HCT116 (cell line): ENCODE results near the gene CLEC4C. TPM values are rescaled to one million over a fixed set of nuclear protein-coding genes. Genes with fewer than 3 reads are reported as not detected.

Experiments used
- ATAC-seq: fragments of 200-7000 bp; cut with Tn5 transposase; 2 replicates; pipeline ENCODE4 v1.9.1; 2020; ENCODE audit warnings: mild to moderate bottlenecking, moderate library complexity
- BruUV-seq: library from RNA; stranded (reverse); fragments of 400-500 nt; replicated peaks from 2 replicates; lab custom pipeline; 2021; lab: Mats Ljungman, UMichigan
- CTCF ChIA-PET: fragments of 300-600 bp; sonication (Branson Sonifier 250); formaldehyde crosslinking; loops from one replicate; lab custom pipeline; 2021; ENCODE audit warnings: antibody characterized with exemption; lab: Charles Lee
- POLR2A ChIA-PET: fragments of 300-600, 350-600 bp; sonication (Branson Sonifier 250); formaldehyde crosslinking; loops from one replicate; lab custom pipeline; 2021; ENCODE audit warnings: antibody characterized with exemption; lab: Charles Lee
- RAD21 ChIA-PET, 2 experiments: fragments of 300-600 bp; sonication (Branson Sonifier 250); formaldehyde crosslinking; loops; one replicate each; lab custom pipeline; 2023; ENCODE audit warnings: low total read pairs in 2 of 2; ENCODE audit not compliant: uncharacterized antibody in 2 of 2, unreplicated experiment in 2 of 2, low non-redundant PET in 1 of 2; lab: Charles Lee
- DNase-seq: peaks from one replicate; pipeline ENCODE4 v3.0.0-alpha.2; 2010; ENCODE audit warnings: low read depth, low spot score
- H2AFZ ChIP-seq: fragments of 200-600 bp; shearing (Covaris generic), sonication (generic); 2 replicates; pipeline ENCODE4 v1.6.1; 2017; ENCODE audit warnings: low read depth, mixed run types, mixed read lengths, antibody characterized with exemption, low read length; ENCODE audit not compliant: poor library complexity, severe bottlenecking
- H3K27ac ChIP-seq: 2 replicates; pipeline ENCODE4 v1.5.1; 2012; ENCODE audit warnings: low read depth, low read length
- H3K27me3 ChIP-seq: fragments of 200-600 bp; sonication (generic); 2 replicates; pipeline ENCODE4 v1.6.1; 2016; ENCODE audit warnings: mixed run types, low read length, mixed read lengths; ENCODE audit not compliant: insufficient read depth
- H3K36me3 ChIP-seq, 2 experiments: fragments of 200-500 bp in 1 of 2; fragments of 200-600 bp in 1 of 2; sonication (Bioruptor generic) in 1 of 2; sonication (generic) in 1 of 2; 2 replicates each; pipeline versions ENCODE4 v1.5.1 to v1.6.1; 2014 to 2016; ENCODE audit warnings: low read length in 2 of 2, inconsistent platforms in 1 of 2, mixed read lengths in 1 of 2, mixed run types in 1 of 2; ENCODE audit not compliant: insufficient read depth in 2 of 2, control insufficient read depth in 1 of 2
- H3K4me1 ChIP-seq, 2 experiments: fragments of 200-600 bp in 1 of 2; sonication (generic) in 1 of 2; 2 replicates each; pipeline versions ENCODE4 v1.5.1 to v1.6.1; 2012 to 2017; ENCODE audit warnings: low read length in 2 of 2, inconsistent platforms in 1 of 2, mild to moderate bottlenecking in 1 of 2, mixed read lengths in 1 of 2, mixed run types in 1 of 2, moderate library complexity in 1 of 2; ENCODE audit not compliant: insufficient read depth in 2 of 2, control insufficient read depth in 1 of 2
- H3K4me2 ChIP-seq: fragments of 200-600 bp; sonication (generic); 2 replicates; pipeline ENCODE4 v1.6.1; 2017; ENCODE audit warnings: mixed run types, low read length, mixed read lengths
- H3K4me3 ChIP-seq, 2 experiments: fragments of 200-600 bp in 1 of 2; sonication (generic) in 1 of 2; replicated peaks in 1 of 2; 2 replicates each; pipeline ENCODE4 v1.5.1; 2011 to 2016; ENCODE audit warnings: low read length in 2 of 2, control low read depth in 1 of 2, low read depth in 1 of 2, mild to moderate bottlenecking in 1 of 2, mixed read lengths in 1 of 2, mixed run types in 1 of 2
- H3K79me2 ChIP-seq: fragments of 200-600 bp; sonication (generic); 2 replicates; pipeline ENCODE4 v1.6.1; 2017; ENCODE audit warnings: mild to moderate bottlenecking, mixed run types, low read length, moderate library complexity, mixed read lengths; ENCODE audit not compliant: insufficient read depth
- H3K9ac ChIP-seq: fragments of 200-600 bp; sonication (generic); 2 replicates; pipeline ENCODE4 v1.6.1; 2016; ENCODE audit warnings: low read length, mixed read lengths
- H3K9me2 ChIP-seq: fragments of 200-600 bp; sonication (generic), shearing (Covaris generic); 2 replicates; pipeline ENCODE4 v1.6.1; 2017; ENCODE audit warnings: mixed run types, mild to moderate bottlenecking, moderate library complexity; ENCODE audit not compliant: insufficient read depth
- H3K9me3 ChIP-seq, 2 experiments: fragments of 200-500 bp in 1 of 2; fragments of 200-600 bp in 1 of 2; sonication (Bioruptor generic) in 1 of 2; sonication (generic) in 1 of 2; 2 replicates each; pipeline ENCODE4 v1.6.1; 2014 to 2017; ENCODE audit warnings: low read length in 2 of 2, mixed read lengths in 2 of 2, inconsistent platforms in 1 of 2, low read depth in 1 of 2, mild to moderate bottlenecking in 1 of 2, mixed run types in 1 of 2, moderate library complexity in 1 of 2; ENCODE audit not compliant: control insufficient read depth in 1 of 2, insufficient read depth in 1 of 2
- H4K20me1 ChIP-seq: fragments of 200-600 bp; sonication (generic), shearing (Covaris generic); 2 replicates; pipeline ENCODE4 v1.6.1; 2017; ENCODE audit warnings: mixed run types, mild to moderate bottlenecking, moderate library complexity; ENCODE audit not compliant: insufficient read depth
- CBX3 ChIP-seq: IDR thresholded peaks from 2 replicates; pipeline ENCODE4 v1.6.1; 2012; ENCODE audit warnings: low read depth
- CEBPB ChIP-seq: IDR thresholded peaks from 2 replicates; pipeline ENCODE4 v1.6.1; 2012; ENCODE audit warnings: low read depth
- CTCF ChIP-seq, 3 experiments: fragments of 200-600 bp in 1 of 3; sonication (generic) in 1 of 3; IDR thresholded peaks in 2 of 3; conservative IDR thresholded peaks in 1 of 3; 2 replicates each; pipeline ENCODE4 v1.5.1; 2012 to 2017; ENCODE audit warnings: low read depth in 2 of 3, low read length in 2 of 3, antibody characterized with exemption in 1 of 3, borderline replicate concordance in 1 of 3, control low read depth in 1 of 3, mild to moderate bottlenecking in 1 of 3, mixed read lengths in 1 of 3, mixed run types in 1 of 3, moderate library complexity in 1 of 3; ENCODE audit not compliant: insufficient read depth in 1 of 3
- EGR1 ChIP-seq: IDR thresholded peaks from 2 replicates; pipeline ENCODE4 v1.6.1; 2012; ENCODE audit warnings: low read depth
- JUND ChIP-seq: IDR thresholded peaks from 2 replicates; pipeline ENCODE4 v1.6.1; 2012
- RAD21 ChIP-seq: IDR thresholded peaks from 2 replicates; pipeline ENCODE4 v1.6.1; 2012; ENCODE audit warnings: low read depth, mild to moderate bottlenecking
- TCF7L2 ChIP-seq: IDR thresholded peaks from 2 replicates; pipeline ENCODE4 v1.7.0; 2011; ENCODE audit warnings: borderline replicate concordance, inconsistent platforms; ENCODE audit not compliant: insufficient read depth, insufficient read length; ENCODE audit errors: extremely low read depth
- ZFX ChIP-seq: fragments of 450-650 bp; IDR thresholded peaks from 2 replicates; pipeline ENCODE4 v1.6.1; 2017
- ZNF274 ChIP-seq: fragments of 200-500 bp; sonication (Bioruptor generic); IDR thresholded peaks from 2 replicates; pipeline ENCODE4 v1.6.1; 2014; ENCODE audit warnings: mild to moderate bottlenecking, low read depth, low read length, inconsistent platforms
- intact Hi-C: fragments of 100-400 bp; cut with micrococcal nuclease; formaldehyde crosslinking; loops from 2 replicates; pipeline ENCODE4 v1.10.0; 2022
- total RNA-seq: library from RNA; stranded (reverse); gene quantifications from one replicate; pipeline ENCODE4 v1.2.1, GENCODE V29; 2021; ENCODE audit not compliant: unreplicated experiment

The CLEC4C gene
- total RNA-seq, 1 experiment from 2014 or later: not detected

DNA sequence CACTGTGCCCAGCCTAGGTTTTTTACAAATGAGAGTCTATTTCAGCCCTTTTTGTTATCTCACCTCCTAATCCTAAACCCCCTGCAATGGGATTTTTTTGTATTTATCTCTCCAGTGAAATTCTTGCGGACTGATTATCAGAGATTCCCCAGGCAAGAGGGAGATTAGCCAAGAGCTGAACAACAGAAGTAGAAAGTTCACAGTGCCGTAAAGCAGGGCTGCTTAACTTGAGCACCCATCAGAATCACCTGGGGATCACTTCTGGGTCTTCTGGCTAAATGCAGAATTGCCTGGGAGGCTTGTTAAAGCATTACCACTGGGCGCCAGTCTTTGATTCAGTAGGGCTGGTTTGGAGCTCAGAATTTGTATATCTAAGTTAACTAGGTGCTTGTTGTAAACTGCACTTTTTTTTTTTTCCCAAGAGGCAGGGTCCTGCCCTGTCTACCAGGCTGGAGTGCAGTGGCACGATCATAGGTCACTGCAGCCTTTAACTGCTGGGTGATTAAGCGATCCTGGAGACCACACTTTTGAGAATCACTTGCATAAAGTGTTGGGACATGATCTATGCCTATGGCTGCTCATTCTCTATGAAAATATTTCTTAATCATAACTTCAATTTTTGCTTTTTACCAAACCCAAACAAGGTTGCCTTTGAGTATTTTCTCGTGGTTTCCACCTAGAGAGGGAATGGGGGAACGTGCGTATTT is 37.1 kb downstream of the CLEC4C start:
- ChIA-PET RAD21 (no interaction called here), POLR2A (interaction anchor here (0.8 kb wide), 1 partner anchor 109 kb away, joined by 3 read pairs; no protein-coding TSS in a partner anchor), CTCF (no interaction called here)
- no peaks in the 10 kb centered on the region for H3K4me1 ChIP-seq
- no peaks in the 10 kb centered on the region for H3K27me3 ChIP-seq
- no peaks in the 10 kb centered on the region for H3K79me2 ChIP-seq
- no peaks in the 10 kb centered on the region for H4K20me1 ChIP-seq
- ATAC-seq (no peak), DNase-seq (no peak)
- H3K36me3 ChIP-seq: no peaks in the 10 kb centered on the region
- H3K27ac ChIP-seq: no peak overlapping the region
- no peak overlapping the region for H2AFZ ChIP-seq
- H3K4me3 ChIP-seq: no peak overlapping the region
- no peak overlapping the region for H3K4me2 ChIP-seq
- no TSS peak for BruUV-seq
- TF ChIP-seq RAD21: no peak
- no peak for TF ChIP-seq CBX3
- no peak for TF ChIP-seq JUND
- no peak for TF ChIP-seq EGR1
- TF ChIP-seq CTCF (IDR thresholded peaks at IDR 0.05 in 2 of 3, conservative IDR thresholded peaks at IDR 0.05 in 1 of 3; ENCODE audit: borderline replicate concordance in 1 of 3, insufficient read depth in 1 of 3, low read depth in 2 of 3, low read length in 2 of 3): no peak
- TF ChIP-seq TCF7L2: no peak
- no peak for TF ChIP-seq ZNF274
- TF ChIP-seq ZFX: no peak
- TF ChIP-seq CEBPB: no peak
- no peaks in the 10 kb centered on the region for H3K9me2 ChIP-seq
- no peaks in the 10 kb centered on the region for H3K9me3 ChIP-seq
- intact Hi-C loops: no loop called here
- no peak overlapping the region for H3K9ac ChIP-seq
